ENCODE results near the gene CREBBP. TPM values are rescaled to one million over a fixed set of nuclear protein-coding genes. Genes with fewer than 3 reads are reported as not detected.

The CREBBP gene
- total RNA-seq, 6 donors from 2014 or later: 54.1 to 175 (median 99.2) TPM

- H3K36me3 ChIP-seq: peaks cover 23 to 76% (median 47%) of the 10 kb centered on the region in 4 donors
Observed at GRCh38 chr16:3782566-3782965, 97.9 kb downstream of the CREBBP start.

GRCh38 chr16:3781421-3781820 lies 99.1 kb downstream of the CREBBP start:
- no peak overlapping the region for H3K27ac ChIP-seq
- TF ChIP-seq CTCF (IDR thresholded peaks at IDR 0.05): no peak
- no peak for TF ChIP-seq EP300 (IDR thresholded peaks at IDR 0.05)
- TF ChIP-seq POLR2AphosphoS5 (IDR thresholded peaks at IDR 0.05): no peak
- no peak for TF ChIP-seq POLR2A (IDR thresholded peaks at IDR 0.05)
- H3K36me3 ChIP-seq: peaks cover 23 to 83% (median 55%) of the 10 kb centered on the region in 4 donors
- no peaks in the 10 kb centered on the region for H3K4me1 ChIP-seq
- ATAC-seq (ENCODE audit: low FRiP score in 2 of 2): no peak
- WGBS, 2 donors: 83% methylated on average over 4 of the region's 4 CpGs
- H3K4me3 ChIP-seq: no peak overlapping the region
- no peaks in the 10 kb centered on the region for H3K27me3 ChIP-seq
- H3K9me3 ChIP-seq: no peaks in the 10 kb centered on the region
- no peak for DNase-seq

More at GRCh38 chr16:3782566-3782965, 97.9 kb downstream of the CREBBP start:
- H3K4me3 ChIP-seq: no peak overlapping the region
- no peak for ATAC-seq (ENCODE audit: low FRiP score in 2 of 2)
- H3K27ac ChIP-seq: no peak overlapping the region
- no peaks in the 10 kb centered on the region for H3K9me3 ChIP-seq
- 92 to 93% methylated on average over 7 of the region's 7 CpGs for WGBS, 2 donors
- no peak for DNase-seq
- no peaks in the 10 kb centered on the region for H3K4me1 ChIP-seq
- TF ChIP-seq POLR2AphosphoS5 (IDR thresholded peaks at IDR 0.05) (no peak), POLR2A (IDR thresholded peaks at IDR 0.05) (no peak), EP300 (IDR thresholded peaks at IDR 0.05) (no peak), CTCF (IDR thresholded peaks at IDR 0.05) (no peak)
- no peaks in the 10 kb centered on the region for H3K27me3 ChIP-seq

GRCh38 chr16:3780570-3780969 lies 99.9 kb downstream of the CREBBP start:
- no peak overlapping the region for H3K27ac ChIP-seq
- no peaks in the 10 kb centered on the region for H3K9me3 ChIP-seq
- no peak for ATAC-seq (ENCODE audit: low FRiP score in 2 of 2)
- DNase-seq: no peak
- no peak for TF ChIP-seq POLR2A (IDR thresholded peaks at IDR 0.05)
- TF ChIP-seq CTCF (IDR thresholded peaks at IDR 0.05): no peak
- TF ChIP-seq POLR2AphosphoS5 (IDR thresholded peaks at IDR 0.05): no peak
- TF ChIP-seq EP300 (IDR thresholded peaks at IDR 0.05): no peak
- H3K4me3 ChIP-seq: no peak overlapping the region
- no peaks in the 10 kb centered on the region for H3K27me3 ChIP-seq
- peaks cover 23 to 91% (median 61%) of the 10 kb centered on the region in 4 donors for H3K36me3 ChIP-seq
- WGBS, 2 donors: 43 to 47% methylated on average over 6 of the region's 6 CpGs
- peaks cover 0 to 8% (median 2%) of the 10 kb centered on the region in 4 donors for H3K4me1 ChIP-seq

- TF ChIP-seq EP300 (IDR thresholded peaks at IDR 0.05): no peak
- no peak for TF ChIP-seq CTCF (IDR thresholded peaks at IDR 0.05)
- TF ChIP-seq POLR2A (IDR thresholded peaks at IDR 0.05): no peak
- TF ChIP-seq POLR2AphosphoS5 (IDR thresholded peaks at IDR 0.05): peak in 1 of 2 donors; percentile 9
- Histone ChIP-seq H3K4me1 (peaks cover 4 to 16% (median 10%) of the 10 kb centered on the region in 4 donors), H3K36me3 (peaks cover 26 to 94% (median 80%) of the 10 kb centered on the region in 4 donors), H3K27me3 (no peaks in the 10 kb centered on the region), H3K27ac (no peak overlapping the region), H3K4me3 (no peak overlapping the region), H3K9me3 (no peaks in the 10 kb centered on the region)
- 72 to 73% methylated on average over 4 of the region's 4 CpGs for WGBS, 2 donors
- ATAC-seq (ENCODE audit: low FRiP score in 2 of 2) (peak; percentile 47 to 85), DNase-seq (peak in 1 of 2 donors; percentile 85)
Observed at GRCh38 chr16:3776316-3776715, 104.2 kb downstream of the CREBBP start.

GRCh38 chr16:3774819-3775218 lies 105.7 kb downstream of the CREBBP start:
- Histone ChIP-seq H3K4me3 (no peak overlapping the region), H3K4me1 (peaks cover 4 to 16% (median 10%) of the 10 kb centered on the region in 4 donors), H3K27ac (no peak overlapping the region), H3K9me3 (no peaks in the 10 kb centered on the region), H3K27me3 (no peaks in the 10 kb centered on the region), H3K36me3 (peaks cover 25 to 94% (median 79%) of the 10 kb centered on the region in 4 donors)
- 82 to 84% methylated on average over 6 of the region's 6 CpGs for WGBS, 2 donors
- ATAC-seq (ENCODE audit: low FRiP score in 2 of 2) (no peak), DNase-seq (no peak)
- TF ChIP-seq CTCF (IDR thresholded peaks at IDR 0.05): no peak
- no peak for TF ChIP-seq EP300 (IDR thresholded peaks at IDR 0.05)
- TF ChIP-seq POLR2A (IDR thresholded peaks at IDR 0.05): no peak

Data from upper lobe of left lung (tissue), 6 donors.